ENCODE data around the gene RRP1B. TPM values are rescaled to one million over a fixed set of nuclear protein-coding genes. Genes with fewer than 3 reads are reported as not detected.
A peak's percentile ranks its signal among the peaks of the same experiment; 100 is the strongest.

Gene RRP1B
- total and polyA plus RNA-seq, 2 of the 13 experiments (the other 11 are each of a cell fraction or from before 2014, with no cell fraction given) = 16.3 to 46.2 TPM

- TF ChIP-seq ZNF556 (CRISPR knock-in tag; IDR thresholded peaks at IDR 0.05; ENCODE audit: borderline replicate concordance) (peak; percentile 83), ZBTB26 (CRISPR knock-in tag; IDR thresholded peaks at IDR 0.05; ENCODE audit: borderline replicate concordance) (peak; percentile 59), ARID5B (CRISPR knock-in tag; IDR thresholded peaks at IDR 0.05) (0 out of 2 replicates have a peak, but pooled peaks have one; percentile 45), HNRNPH1 (optimal IDR thresholded peaks at IDR 0.05; ENCODE audit: low read depth, low read length) (no peak), AKAP8 (CRISPR knock-in tag; IDR thresholded peaks at IDR 0.05) (peak; percentile 58; the same call in 1 of the 2 replicates), HDAC1 (CRISPR knock-in tag; IDR thresholded peaks at IDR 0.05) (peak; percentile 67), NBN (conservative IDR thresholded peaks at IDR 0.05) (no peak), ZNF597 (CRISPR knock-in tag; IDR thresholded peaks at IDR 0.05) (no peak), ZNF318 (CRISPR knock-in tag; IDR thresholded peaks at IDR 0.05) (peak; percentile 96), MIER3 (CRISPR knock-in tag; IDR thresholded peaks at IDR 0.05; ENCODE audit: borderline replicate concordance) (no peak), RFX5 (IDR thresholded peaks at IDR 0.05; ENCODE audit: low read depth, low read length) (0 out of 2 replicates have a peak, but pooled peaks have one; percentile 4)
Measured at GRCh38 chr21:43659136-43660000, at the start of gene RRP1B, which contains the start of gene HSF2BP (continued).
